SHP77 treated with DMSO at 0.1 percent for 48 hours (cell line): ENCODE measurements around the gene CLDN16.

Experiments used
- DNase-seq: peaks from one replicate; lab custom pipeline; 2025; lab: John Stamatoyannopoulos, UW

Gene CLDN16, protein sequence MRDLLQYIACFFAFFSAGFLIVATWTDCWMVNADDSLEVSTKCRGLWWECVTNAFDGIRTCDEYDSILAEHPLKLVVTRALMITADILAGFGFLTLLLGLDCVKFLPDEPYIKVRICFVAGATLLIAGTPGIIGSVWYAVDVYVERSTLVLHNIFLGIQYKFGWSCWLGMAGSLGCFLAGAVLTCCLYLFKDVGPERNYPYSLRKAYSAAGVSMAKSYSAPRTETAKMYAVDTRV

DNA sequence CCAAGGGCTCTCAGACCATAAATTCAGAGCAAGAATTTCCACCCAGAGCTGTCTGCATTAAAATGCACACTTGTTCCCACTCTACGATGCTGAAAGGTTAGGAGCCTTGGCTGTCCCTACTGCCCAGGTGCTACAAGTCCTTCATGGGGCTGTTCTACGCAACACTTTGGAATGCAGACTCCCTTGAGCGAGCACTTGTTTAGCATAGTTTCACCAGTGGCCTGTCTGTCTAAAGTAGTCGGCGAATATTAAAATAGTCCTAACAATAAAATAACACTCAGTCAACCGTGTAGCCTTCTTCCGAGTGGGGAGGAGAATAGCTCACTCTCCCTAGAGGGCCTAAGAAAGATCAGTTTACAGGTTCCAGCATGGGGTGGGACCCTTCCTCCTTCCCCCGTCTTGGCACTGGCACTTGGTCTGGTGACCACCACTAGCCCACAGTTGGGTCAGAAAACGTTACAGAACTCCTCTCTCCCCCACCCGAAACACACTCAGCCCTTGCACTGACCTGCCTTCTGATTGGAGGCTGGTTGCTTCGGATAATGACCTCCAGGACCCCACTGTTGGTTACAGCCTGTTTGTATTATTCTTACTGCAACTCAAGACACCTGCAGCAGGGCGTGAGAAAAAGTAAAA lies at the start of gene CLDN16:
CLDN16 (plus strand) TSS at position 586 of the 636 bp plus-strand sequence. CDS start 167 bp downstream, outside the sequence.
- no peak for DNase-seq

DNA sequence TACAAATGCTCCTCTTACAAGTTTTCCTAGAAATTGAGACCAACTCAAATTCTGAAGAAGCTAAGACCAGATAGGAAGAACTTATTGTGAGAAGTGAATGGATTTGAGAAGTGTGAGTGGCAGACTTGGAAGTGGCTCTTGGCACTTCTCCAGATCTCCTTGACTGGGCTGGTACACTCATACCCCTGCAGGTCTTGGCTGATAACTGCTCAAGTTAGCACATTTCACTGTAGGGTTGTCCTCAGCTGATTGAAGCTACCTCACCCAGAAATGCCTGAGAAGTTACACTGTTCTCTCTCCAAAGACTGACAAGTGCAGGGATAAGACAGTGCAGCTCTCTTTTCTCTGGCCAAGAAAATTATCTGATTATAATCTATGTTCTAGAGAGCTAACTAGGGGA lies 49.2 kb upstream of the CLDN16 start:
- DNase-seq: no peak

DNA sequence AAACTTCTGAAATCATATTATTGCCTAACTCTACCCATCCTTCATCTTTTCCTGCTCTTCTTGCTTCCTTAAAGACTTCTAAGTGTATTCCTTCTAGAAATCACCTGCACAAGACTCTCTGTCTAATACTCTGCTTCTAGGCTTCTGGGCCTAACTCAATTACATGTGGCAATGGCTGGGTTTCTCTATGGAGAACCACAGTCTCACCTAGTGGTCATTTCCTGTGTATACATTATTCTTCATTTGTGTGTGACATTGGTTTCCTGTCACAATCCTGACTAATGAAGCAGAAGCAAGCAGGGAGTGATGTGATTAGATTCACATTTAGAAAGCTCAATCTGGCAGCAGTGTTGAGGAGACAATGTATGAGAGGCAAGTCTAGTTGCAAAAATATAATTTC lies 48.8 kb upstream of the CLDN16 start:
- DNase-seq: no peak

DNA sequence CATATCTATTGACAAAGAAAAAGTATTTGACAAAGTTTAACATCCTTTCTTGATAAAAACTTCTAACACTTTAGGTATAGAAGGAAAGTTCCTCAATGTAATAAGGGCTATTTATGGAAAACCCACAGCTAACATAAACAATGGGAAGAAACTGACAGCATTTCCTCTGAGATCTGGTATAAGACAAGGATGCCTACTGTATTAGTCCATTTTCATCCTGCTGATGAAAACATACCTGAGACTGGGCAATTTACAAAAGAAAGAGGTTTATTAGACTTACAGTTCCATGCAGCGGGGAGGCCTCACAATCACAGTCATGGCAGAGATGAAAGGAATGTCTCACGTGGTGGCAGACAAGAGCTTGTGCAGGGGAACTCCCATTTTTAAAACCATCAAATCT lies 47.9 kb upstream of the CLDN16 start:
- DNase-seq: no peak

DNA sequence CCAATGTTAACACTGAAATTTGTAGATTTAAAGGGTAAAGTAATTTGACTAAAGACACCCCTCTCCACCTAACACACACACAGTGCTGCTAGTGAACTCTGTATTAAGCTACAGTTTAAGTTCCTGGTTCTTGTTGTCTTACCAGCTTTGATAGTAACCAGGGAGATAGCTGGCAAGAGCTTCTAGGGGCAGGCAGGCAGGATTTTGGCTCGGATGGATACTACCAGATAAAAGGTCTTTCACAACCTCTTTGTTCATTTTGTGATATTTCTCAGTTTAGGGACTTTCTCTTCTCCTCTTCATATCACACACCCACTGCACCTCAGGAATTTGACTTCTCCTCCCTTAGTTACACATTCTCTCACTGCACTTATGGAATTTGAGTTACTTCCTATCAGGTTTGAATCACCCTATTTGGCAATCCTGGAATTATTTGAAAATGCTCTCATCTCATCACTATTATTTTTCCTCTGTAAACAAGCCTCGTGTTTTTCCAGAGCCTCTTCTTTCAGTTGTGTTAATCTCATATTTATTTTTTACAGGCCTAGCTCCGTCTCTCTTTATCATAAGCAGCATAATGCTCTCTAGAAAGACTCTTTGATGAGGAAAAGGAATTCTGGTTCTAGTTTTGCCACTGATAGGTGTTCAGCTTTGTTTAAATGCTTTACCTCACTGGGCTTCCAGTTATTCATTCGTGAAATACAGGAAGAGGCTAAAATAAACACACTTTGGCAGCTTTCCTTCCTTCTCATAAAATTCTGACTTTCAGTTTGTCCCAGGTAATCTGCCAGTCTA lies 42.7 kb upstream of the CLDN16 start:
- DNase-seq: no peak

DNA sequence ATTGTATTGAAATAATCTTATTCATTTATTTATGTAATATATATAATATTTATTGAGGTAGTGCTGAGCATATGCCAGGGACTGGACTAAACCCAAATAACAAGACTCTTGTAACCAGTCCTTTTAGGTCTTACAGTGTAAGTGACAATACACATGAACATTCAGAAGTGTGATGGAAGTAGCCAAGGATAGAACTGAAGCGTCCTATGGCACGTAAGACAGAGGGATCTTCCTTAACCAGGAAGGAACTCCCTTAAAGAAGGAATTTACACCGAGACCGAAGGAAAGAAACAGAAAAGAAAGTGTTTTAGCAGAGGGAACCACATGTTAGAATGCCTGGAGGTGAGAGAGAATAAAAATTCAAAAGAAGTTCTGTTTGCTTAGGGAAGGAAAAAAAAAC lies 42.1 kb upstream of the CLDN16 start:
- no peak for DNase-seq

DNA sequence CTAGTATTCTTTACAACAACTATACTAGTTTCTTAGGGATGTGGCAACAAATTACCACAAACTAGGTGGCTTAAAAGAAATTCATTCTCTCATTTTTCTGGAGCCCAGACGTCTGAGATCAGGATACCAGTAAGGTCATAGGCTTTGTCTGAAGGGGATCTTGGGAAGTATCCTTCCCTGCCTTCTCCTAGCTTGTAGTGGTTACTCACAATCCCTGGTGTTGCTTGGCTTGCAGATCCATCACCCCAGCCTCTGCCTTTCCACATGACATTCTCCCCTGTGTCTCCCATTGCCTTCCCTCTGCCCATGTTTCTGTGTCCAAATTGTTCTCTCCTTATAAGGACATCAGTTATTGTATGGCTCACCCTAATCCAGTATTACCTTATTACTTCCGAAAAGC lies 41.4 kb upstream of the CLDN16 start:
- no peak for DNase-seq

DNA sequence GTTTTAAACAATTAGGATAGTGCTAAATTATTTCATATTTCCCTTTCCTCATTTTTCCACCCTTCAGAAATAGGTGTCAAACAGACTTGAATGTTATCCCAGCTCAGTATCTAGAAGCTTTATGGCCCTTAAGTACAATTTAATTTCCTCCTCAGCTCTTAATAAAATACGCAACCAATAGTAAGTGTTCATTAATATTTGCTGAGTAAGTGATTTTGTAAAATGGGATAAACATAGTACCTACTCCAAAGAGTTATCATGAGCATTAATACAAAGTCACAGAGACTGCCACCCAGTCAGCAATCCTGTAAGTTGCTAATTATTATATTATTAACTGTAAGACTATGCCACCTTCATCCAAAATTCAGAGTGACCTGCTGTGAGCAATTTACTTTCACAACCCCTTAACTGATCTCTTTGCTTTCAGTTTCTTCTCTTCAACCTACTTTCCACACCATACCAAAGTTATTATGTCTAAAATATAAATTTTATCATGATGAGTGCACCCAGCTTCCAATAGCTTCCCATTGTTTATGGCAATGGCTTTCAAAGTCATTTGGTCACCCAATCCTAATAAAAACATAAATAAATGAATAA lies 35.0 kb upstream of the CLDN16 start:
- no peak for DNase-seq

DNA sequence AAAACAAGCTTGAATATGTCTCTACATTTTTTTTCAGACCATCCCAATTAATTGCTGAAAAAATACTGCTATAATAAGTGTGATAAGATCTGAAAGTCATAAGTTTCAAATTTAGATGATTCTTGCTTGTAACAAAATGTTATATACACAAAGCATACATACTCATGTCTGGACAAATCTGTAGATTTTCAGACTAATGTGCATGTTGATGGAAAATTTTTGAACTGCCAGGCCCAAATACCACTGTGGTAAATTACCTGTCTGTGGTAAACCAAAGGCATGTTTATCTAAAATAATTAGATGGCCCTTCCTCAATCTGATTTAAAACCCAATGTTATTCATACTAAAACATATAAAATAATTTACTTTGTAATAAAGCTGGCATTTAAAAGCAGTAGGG lies 31.7 kb upstream of the CLDN16 start:
- no peak for DNase-seq

DNA sequence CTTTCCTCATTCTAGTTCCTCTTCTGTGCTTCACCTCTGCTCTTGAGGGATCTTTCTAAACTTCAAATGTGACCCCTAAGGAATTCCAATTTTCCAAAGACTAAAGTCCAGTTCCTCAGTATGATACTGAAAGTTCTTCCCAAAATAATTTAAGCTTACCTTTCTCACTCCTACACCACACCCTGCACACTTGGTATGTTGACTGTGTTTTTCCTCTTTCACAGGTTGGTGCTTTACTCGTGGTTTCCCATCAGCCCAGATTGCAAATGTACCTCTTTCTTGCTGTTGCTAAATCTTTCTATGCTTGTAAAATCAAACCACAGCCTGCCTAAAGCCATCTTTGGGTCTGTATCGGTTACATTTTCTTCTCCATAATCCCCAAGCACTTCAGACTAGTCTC lies 30.5 kb upstream of the CLDN16 start:
- no peak for DNase-seq

DNA sequence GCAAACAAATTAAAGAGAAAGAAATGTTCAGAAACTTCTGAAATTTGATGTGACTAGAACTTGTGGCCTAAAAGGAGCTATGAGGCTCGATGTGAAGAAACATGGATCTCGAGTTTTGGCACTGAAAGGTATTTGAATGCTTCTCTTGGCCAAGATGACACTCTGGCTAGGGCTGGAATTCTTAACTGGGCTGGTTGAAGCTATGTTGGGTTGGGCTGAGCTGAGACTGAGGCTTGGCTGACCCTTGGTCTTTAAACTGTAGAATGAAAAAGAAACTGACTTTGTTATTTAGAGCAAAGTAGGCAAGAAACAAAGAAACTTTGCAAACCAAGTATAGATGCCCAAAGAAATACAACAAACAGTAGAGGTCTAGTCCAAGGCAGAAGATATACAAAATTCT lies 28.1 kb upstream of the CLDN16 start:
- no peak for DNase-seq

DNA sequence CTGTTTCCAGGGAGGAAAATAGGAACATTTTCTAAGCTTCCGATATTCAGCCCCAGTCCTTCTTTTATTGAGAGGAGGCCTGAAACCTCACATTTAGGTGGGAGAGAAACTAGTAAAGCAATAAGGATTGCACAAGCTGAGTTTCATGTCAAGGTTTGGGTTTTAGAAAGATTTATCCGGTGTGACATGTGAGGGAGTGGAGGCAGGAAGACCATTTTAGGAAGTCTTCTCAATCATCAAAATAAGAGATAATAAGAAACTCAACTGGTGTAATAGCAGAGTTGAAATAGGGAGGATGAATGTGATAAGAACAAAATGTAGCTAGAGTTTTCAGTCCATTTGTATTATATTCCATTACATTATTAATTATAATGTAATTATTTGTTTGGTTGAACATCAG lies 27.7 kb upstream of the CLDN16 start:
- DNase-seq: no peak

DNA sequence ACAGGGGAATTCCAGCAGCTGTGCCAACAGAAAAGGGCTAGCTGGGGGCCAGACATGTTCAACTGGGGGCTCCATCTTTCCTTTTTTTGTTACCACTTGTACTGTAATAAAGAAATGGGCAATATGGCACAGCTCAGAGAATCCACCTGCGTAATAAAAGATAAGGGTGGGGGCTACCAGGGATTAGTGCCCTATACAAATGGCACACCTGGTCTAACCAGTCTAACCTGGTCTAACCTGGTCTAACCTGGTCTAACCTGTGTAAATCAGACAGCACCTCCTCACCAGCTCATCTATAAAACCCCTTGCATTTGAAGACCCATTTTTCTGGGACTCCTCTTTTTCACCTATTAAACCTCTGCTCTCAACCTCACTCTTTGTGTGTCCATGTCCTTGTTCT lies 26.2 kb upstream of the CLDN16 start:
- DNase-seq: no peak

DNA sequence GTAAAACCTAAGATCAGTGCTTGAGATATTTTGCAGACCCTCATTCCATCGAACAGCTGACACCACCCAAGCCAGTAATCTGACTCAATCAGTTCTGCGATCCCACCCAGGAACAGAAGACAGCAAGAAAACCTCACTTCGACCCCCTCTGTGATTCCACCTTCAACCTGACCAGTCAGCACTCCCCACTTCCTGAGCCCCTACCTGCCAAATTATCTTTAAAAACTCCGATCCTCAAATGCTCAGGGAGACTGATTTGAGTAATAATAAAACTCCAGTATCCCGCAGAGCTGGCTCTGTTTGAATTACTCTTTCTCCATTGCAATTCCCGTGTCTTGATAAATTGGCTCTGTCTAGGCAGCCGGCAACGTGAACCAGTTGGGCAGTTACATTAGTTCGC lies 25.7 kb upstream of the CLDN16 start:
- no peak for DNase-seq

DNA sequence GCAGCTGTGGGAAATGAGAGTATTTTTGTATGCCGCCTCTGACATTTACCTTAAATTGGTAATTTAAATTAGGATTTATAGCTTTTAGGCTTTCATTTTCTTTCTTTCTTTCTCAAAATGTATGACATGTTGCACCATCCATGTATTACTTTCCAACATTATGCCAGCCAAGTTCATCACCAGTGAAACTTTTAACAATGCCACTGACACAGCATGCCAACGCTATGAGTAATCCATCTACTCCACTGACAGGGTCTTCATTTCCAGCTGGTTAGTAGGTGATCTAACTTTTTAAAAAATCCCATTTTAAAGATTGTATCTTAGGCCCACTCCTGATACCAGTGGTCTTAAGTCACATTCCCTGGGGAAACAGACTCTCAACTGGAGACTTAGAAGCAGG lies 21.8 kb upstream of the CLDN16 start:
- no peak for DNase-seq

DNA sequence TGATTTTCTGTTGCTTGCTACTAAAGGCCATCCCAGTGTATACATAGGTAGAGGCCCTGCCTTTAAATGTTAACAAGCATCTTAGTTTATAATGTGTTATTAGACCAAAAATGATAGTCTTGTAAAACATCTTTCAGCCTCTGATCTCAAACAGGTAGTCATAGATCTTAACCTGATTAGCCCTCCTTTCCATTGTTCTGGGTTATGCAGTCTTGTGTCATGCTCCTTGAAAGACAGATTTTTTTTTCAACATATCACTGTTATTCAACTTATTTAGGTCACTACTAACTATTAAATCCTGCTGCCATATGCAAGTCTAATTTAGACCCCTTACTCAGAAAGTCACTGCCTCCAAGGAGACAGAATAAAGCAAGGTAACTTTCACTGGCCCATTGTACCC lies 19.1 kb upstream of the CLDN16 start:
- DNase-seq: no peak

DNA sequence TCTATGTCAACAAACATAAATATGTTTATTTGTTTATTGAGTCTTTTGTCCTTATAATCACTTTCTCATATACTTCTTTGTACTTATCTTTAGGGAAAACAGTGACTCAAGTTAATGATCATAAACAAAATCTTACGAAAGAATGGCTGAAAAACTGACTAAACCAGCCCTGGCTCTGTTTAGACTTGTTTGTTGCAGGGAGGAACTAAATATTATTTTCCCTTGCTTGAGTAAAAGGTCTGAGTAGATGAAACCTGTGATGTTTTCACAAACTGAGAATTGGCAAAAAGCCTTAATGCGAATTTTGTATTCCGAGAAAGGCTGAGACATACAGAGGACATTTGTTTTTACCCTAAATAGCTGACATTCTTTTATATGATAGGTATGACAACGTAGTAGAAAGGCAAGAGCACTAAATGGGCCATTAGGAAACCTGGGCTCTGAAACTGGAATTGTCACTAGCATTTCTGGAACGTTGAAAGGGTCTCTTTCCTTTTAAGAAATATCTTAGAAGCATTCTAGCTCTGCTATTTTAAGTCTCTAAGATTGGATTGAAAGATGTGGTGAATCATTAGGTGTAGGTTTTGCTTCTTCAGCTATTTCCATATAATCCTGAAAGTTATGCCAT lies 18.2 kb upstream of the CLDN16 start:
- DNase-seq: no peak

DNA sequence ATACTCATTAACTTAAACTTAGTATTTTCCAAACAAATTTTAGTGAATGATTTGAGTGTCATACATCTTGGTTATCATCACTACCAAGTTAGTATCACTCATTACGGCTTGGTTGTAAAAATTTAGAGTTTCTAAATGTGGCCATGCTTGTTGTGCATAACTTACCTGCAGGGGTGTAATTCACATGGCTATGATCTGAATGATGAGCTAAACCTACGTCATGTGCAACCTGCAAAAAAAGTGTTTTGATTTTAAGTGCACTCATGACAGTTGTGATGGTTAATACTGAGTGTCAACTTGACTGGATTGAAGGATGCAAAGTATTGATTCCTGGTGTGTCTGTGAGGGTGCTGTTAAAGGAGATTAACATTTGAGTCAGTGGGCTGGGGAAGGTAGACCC lies 17.6 kb upstream of the CLDN16 start:
- DNase-seq: no peak

DNA sequence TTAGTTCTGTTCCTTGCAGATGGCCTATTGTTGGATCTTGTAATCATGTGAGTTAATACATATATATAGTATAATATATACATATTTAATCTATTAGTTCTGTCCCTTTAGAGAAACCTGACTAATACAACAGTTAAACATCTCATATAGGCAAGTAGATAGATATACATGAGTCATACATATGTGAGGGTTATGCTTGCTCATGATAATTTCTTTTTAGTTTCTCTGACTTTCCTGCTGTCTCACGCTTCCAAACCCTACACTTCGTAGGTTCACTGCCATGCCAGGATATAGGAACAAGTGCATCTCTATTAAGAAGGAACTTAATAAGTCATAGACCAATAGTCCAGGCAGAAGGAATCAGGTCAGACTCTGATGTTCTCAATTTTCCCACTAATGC lies 16.8 kb upstream of the CLDN16 start:
- DNase-seq: no peak

DNA sequence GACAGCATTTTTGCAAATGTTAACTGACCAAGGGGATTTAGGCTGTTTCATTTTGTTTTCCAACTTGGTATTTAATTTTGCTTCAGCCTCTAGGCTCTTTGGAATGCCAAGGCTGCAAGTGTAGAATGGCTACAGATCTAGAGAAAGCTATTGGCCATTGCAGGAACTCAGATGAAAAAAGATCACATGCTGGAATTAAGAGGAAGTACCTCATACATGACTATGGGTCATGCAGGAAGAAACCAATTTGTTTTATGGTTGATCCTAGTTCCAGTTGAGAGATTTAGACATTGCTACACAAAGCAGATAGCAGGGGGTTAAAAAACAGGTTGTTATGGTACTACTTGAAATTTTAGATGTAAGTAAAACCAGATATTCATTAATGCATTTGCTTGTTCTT lies 12.7 kb upstream of the CLDN16 start:
- DNase-seq: no peak

DNA sequence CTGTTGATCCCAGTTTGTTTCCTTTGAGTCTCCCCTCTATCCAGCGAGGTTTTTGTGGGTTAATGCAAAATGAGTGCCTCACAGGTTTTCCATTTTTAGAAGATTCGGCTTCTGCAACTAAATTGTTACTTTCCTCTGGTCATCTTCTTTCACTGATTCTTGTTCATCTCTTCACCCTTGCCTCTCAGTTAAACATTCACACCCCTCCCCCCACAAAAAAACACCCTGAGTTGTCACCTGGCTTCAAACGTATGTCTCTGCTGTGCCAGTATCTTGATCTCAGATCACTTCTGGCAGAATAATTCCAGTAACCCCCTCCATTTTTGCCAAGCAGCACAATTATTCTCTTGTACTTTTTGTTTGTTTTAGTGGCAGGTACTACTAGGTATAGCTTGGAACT lies 12.3 kb upstream of the CLDN16 start:
- no peak for DNase-seq

DNA sequence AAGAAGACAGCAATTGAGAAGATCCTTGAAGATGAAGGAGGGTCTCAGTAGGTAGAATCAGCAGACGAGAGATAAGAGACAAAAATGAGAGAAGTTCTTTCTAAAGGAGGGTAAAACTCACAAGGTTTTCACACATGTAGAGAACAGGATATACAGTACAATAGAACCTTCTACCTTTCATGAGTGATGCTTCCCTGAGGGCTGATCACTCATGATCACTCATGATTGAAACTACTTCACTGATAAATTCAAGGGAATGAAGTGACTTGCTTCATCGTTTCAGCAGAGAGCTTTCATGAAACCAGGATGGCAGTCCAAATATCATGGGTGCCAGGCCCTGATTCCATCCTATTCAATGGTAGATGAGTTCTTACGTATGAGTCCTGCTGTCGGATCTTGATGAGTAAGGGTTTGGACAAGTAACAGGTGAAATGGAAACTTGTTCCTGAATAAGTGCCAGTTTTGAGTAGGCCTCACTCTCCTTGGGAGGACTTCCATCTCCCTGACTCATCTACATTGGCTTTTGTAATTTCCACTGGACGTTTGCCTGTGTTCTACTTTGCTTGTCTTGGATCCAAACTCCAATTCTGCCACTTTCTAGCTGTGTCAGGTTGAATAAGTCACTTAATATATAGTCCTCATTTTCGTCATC lies 9.6 kb upstream of the CLDN16 start:
- no peak for DNase-seq
